GM12865 (cell line): Measurements from ENCODE around the gene ADD2.

Experiments
- DNase-seq: peaks from one replicate; pipeline ENCODE4 v3.0.0; 2010; ENCODE audit warnings: low read depth
- H3K4me3 ChIP-seq: 2 replicates; pipeline ENCODE4 v1.5.1; 2011; ENCODE audit warnings: mild to moderate bottlenecking, low read depth, low read length, control low read depth
- TF ChIP-seq, protein P1 (sequence below): IDR thresholded peaks from 2 replicates; pipeline ENCODE4 v1.5.1; 2011; ENCODE audit warnings: low read length, control low read depth, low read depth, inconsistent platforms; ENCODE audit not compliant: insufficient read depth; ENCODE audit errors: missing control alignments

The ADD2 gene

DNA sequence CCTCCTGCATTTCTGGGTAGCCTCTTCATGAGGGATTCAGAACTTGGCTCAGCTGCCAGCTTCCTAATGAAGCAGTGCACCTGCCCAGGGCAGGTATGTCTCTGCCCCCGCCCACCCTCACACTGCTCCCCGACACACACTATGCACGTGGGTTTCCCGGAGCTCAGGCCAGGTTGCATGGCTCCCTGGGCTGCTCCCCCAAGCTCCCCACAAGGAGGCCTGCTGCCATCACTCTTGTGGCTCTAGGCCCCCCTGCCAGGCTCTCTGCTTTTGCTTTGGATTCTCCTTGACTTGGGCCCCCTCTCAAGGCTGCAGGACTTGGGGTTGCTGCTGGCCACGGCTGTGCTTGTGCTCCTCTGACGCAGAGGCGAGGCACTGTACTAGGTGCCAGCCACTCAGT lies 43.6 kb downstream of the ADD2 start:
- H3K4me3 ChIP-seq, result no peak overlapping the region
- no peak for DNase-seq
- TF ChIP-seq, protein P1, sequence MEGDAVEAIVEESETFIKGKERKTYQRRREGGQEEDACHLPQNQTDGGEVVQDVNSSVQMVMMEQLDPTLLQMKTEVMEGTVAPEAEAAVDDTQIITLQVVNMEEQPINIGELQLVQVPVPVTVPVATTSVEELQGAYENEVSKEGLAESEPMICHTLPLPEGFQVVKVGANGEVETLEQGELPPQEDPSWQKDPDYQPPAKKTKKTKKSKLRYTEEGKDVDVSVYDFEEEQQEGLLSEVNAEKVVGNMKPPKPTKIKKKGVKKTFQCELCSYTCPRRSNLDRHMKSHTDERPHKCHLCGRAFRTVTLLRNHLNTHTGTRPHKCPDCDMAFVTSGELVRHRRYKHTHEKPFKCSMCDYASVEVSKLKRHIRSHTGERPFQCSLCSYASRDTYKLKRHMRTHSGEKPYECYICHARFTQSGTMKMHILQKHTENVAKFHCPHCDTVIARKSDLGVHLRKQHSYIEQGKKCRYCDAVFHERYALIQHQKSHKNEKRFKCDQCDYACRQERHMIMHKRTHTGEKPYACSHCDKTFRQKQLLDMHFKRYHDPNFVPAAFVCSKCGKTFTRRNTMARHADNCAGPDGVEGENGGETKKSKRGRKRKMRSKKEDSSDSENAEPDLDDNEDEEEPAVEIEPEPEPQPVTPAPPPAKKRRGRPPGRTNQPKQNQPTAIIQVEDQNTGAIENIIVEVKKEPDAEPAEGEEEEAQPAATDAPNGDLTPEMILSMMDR, result no peak

DNA sequence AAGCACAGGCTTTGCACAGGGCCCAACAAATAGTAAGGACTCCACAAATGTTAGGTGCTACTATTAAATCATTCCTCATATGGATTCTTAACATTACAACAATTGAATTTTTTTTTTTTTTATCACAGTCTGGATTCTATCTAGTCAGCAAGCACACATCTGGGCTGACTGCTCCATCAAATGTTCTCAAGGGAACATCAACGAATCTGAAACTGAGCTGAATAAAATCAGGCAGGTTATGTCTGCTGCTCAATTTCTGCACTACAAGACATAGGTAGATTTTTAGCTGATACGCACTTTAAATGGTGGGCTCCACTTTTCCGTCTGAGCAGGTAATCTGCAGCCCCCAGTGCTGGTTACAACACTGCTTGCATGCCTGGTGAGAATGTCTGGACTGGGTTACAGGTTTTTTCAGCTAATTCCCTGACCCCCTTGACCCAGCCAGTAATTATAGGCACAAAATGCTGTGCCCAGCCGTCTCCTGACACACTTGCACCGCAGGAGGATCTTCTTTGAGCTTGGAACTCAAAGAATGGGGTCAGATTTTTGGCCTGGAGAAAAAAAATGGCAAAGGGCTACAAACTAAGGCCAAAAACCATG lies 44.6 kb downstream of the ADD2 start:
- TF ChIP-seq, protein P1, result no peak
- no peak overlapping the region for H3K4me3 ChIP-seq
- DNase-seq, result no peak

DNA sequence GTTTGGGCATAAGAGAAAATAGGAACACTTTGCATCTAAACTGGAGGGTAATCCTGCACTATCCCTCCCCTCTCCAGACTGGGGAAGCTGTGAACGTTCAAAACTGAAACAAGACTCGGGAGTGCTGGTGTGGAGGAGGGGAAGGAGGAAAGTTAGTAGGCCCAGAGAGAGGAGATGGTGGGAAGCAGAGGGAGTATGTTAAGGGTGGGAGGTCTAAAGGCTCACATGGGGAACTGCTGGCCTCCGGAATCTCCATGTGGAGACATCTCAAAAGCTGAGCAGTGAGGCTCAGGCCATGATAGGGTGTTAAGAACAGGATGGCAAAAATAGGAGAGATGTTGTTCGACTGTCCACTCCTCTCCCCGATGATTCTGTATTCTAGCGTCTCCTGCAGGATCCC lies 47.9 kb downstream of the ADD2 start:
- no peak overlapping the region for H3K4me3 ChIP-seq
- TF ChIP-seq, protein P1, result no peak
- DNase-seq, result no peak

DNA sequence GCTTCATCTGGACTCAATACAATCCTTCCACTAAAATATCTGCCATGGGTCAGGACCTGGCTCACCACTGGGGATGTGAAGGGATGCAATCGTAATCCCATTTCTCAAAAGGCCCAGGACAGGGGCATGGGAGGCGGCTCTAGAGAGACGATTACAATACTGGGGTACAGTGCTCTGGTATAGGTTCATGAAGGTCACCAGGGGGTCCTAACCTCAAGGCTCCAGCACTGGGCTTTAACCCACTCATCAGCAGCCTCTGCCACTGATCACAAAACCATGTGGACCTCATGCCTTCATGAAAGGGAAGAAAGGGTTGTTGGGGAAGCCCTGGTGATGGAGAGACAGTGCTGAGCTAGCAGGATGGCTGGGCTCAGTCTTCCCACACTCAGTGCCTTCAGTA lies 48.8 kb downstream of the ADD2 start:
- no peak overlapping the region for H3K4me3 ChIP-seq
- DNase-seq, result no peak
- TF ChIP-seq, protein P1, result no peak

DNA sequence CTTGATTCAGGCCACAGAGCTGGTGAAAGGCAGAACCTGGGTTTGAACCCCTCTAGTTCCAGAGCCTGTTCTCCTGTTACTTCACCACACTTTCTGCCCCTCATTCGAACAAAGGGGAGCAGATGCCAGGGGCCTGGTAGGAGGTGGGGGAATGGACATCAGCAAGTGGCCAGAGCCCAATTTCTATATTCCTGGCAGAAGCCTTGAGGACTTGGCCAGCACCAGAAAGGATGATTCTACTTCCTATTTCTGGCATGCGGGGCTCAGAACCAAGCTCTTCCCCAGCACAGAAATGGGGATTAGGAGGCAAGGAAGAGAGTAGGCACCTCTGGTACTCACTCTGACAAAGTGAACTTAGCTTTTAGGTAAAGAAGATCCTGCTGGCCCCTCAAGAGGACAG lies 49.3 kb downstream of the ADD2 start:
- H3K4me3 ChIP-seq, result no peak overlapping the region
- no peak for DNase-seq
- TF ChIP-seq, protein P1, result no peak

DNA sequence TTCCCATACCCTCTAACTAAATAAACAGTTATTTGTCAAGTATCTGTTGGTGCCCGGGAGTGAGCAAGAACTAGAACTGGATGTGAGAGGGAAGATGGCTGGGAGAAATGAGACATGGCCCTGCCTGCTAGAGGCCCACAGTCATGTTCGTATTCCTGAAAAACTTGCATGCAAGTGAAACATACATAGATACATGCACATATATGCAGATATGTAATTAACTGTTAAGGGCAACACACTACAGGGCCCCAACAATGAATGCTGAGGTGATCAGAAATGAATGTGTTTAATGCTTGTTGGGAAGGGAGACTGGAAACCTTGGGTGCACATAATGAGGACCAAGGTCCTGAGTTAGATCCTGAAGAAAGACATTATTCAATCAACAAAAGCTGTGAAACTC lies 49.8 kb downstream of the ADD2 start:
- DNase-seq, result no peak
- H3K4me3 ChIP-seq, result no peak overlapping the region
- TF ChIP-seq, protein P1, result no peak

DNA sequence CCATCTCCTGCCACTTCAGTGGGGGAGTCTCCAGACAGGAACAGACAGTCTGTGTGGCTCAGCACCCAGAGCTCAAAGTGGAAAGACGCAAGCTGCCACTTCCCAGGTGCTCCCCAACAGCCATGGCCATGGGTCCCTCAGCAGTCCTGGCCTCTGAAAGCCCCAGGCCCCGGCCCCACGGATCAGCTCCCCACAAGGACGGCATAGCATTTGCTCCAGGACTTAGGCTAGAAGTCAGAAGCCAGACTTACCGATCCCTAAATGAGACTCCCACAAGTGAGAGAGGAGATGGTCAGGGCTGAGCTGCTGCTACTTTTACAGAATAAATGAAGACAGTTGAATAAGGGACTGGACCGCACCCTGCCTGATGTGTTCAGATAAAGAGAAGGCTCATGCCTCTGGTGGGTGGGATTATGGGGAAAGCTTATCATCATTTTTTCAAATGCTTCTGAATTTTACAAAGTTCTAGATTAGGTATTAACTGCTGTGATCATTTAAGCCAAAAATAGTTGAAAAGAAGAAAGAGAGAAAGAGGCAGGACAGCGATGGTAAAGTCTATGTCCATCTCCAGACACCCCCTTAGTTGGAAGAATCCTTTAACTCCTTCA lies 50.5 kb downstream of the ADD2 start:
- no peak overlapping the region for H3K4me3 ChIP-seq
- DNase-seq, result no peak
- TF ChIP-seq, protein P1, result no peak
